GM23248 (cell line): Measurements from ENCODE around the gene CTNNA3. TPM values are rescaled to one million over a fixed set of nuclear protein-coding genes. Genes with fewer than 3 reads are reported as not detected.
A peak's percentile ranks its signal among the peaks of the same experiment; 100 is the strongest.

Source experiments
- DNase-seq: peaks from one replicate; pipeline ENCODE4 v3.0.0-alpha.2; 2015
- H2AFZ ChIP-seq: fragments of 200-600 bp; sonication (generic); 2 replicates; pipeline ENCODE4 v1.6.1; 2016; ENCODE audit warnings: antibody characterized with exemption
- H3F3A ChIP-seq: fragments of 200-600 bp; sonication (generic); 2 replicates; pipeline ENCODE4 v1.6.1; 2016; ENCODE audit warnings: mild to moderate bottlenecking, antibody characterized with exemption, mixed run types; ENCODE audit not compliant: insufficient read depth
- H3K27ac ChIP-seq: fragments of 200-600 bp; sonication (generic); 2 replicates; pipeline ENCODE4 v1.5.1; 2016; ENCODE audit warnings: mild to moderate bottlenecking
- H3K27me3 ChIP-seq: fragments of 200-600 bp; sonication (generic); replicated peaks from 2 replicates; pipeline ENCODE4 v1.6.1; 2016; ENCODE audit warnings: mild to moderate bottlenecking; ENCODE audit not compliant: insufficient read depth
- H3K36me3 ChIP-seq: fragments of 200-600 bp; sonication (generic); 2 replicates; pipeline ENCODE4 v1.6.1; 2016; ENCODE audit warnings: low read depth, mild to moderate bottlenecking
- H3K4me1 ChIP-seq: fragments of 200-600 bp; sonication (generic); 2 replicates; pipeline ENCODE4 v1.6.1; 2016; ENCODE audit warnings: mild to moderate bottlenecking; ENCODE audit not compliant: insufficient read depth
- H3K4me2 ChIP-seq: fragments of 200-600 bp; sonication (generic); one replicate; pipeline ENCODE4 v1.6.1; 2016; ENCODE audit warnings: mild to moderate bottlenecking; ENCODE audit not compliant: unreplicated experiment
- H3K4me3 ChIP-seq: fragments of 200-600 bp; sonication (generic); 2 replicates; pipeline ENCODE4 v1.5.1; 2016; ENCODE audit warnings: mild to moderate bottlenecking
- H3K79me2 ChIP-seq: fragments of 200-600 bp; sonication (generic); 2 replicates; pipeline ENCODE4 v1.6.1; 2016; ENCODE audit warnings: mild to moderate bottlenecking; ENCODE audit not compliant: insufficient read depth
- H3K9ac ChIP-seq: fragments of 200-600 bp; sonication (generic); 2 replicates; pipeline ENCODE4 v1.6.1; 2016; ENCODE audit warnings: mild to moderate bottlenecking
- H3K9me2 ChIP-seq: fragments of 200-600 bp; sonication (generic); 2 replicates; pipeline ENCODE4 v1.6.1; 2016; ENCODE audit warnings: mixed run types, mild to moderate bottlenecking, moderate library complexity; ENCODE audit not compliant: insufficient read depth
- H3K9me3 ChIP-seq: fragments of 200-600 bp; sonication (generic); one replicate; pipeline ENCODE4 v1.6.1; 2017; ENCODE audit warnings: low read depth
- H4K20me1 ChIP-seq: fragments of 200-600 bp; sonication (generic); 2 replicates; pipeline ENCODE4 v1.6.0; 2016; ENCODE audit not compliant: insufficient read depth
- EZH2 ChIP-seq: fragments of 200-600 bp; sonication (generic); IDR thresholded peaks from 2 replicates; pipeline ENCODE4 v1.6.1; 2018; ENCODE audit warnings: antibody characterized with exemption, mild to moderate bottlenecking; ENCODE audit not compliant: insufficient read depth, poor library complexity, severe bottlenecking
- EZH2phosphoT487 ChIP-seq: fragments of 200-600 bp; sonication (generic); IDR thresholded peaks from 2 replicates; pipeline ENCODE4 v1.6.1; 2018; ENCODE audit warnings: antibody characterized with exemption, moderate library complexity, mild to moderate bottlenecking, low read depth; ENCODE audit not compliant: insufficient read depth
- WGBS, 2 experiments: methylation state at CpG; one replicate each; pipeline ENCODE4 v1.1.6; 2015 to 2017; ENCODE audit warnings: low lambda C conversion rate in 2 of 2, low coverage in 1 of 2; ENCODE audit errors: missing lambda C conversion rate in 2 of 2; 5-methylcytosine and 5-hydroxymethylcytosine counted together
- in situ Hi-C: fragments of 300-500 bp; cut with MboI; formaldehyde crosslinking; loops from 2 replicates; pipeline ENCODE4 v1.15.0; 2020
- polyA plus RNA-seq: library from polyadenylated mRNA; unstranded; fragments of >200 nt; fragmentation: Nextera tagmentation; extraction: Ambion mirVana; gene quantifications from 2 replicates; pipeline ENCODE4 v1.2.1, GENCODE V29; 2016
- total RNA-seq: library from RNA; depleted of rRNA; stranded (reverse); fragments of >200 nt; shearing (Covaris generic); gene quantifications from 2 replicates; pipeline ENCODE4 v1.2.3, GENCODE V29; 2014

Gene CTNNA3
- total and polyA plus RNA-seq, 2 experiments from 2014 or later: not detected

- DNase-seq: no peak
- WGBS, 2 experiments: 52 to 55% methylated on average over 2 of the region's 2 CpGs
- Histone ChIP-seq H3K9ac (no peak overlapping the region), H3K4me2 (no peak overlapping the region), H3K27ac (no peak overlapping the region), H3K79me2 (no peaks in the 10 kb centered on the region), H3K4me3 (no peak overlapping the region), H3K36me3 (no peaks in the 10 kb centered on the region), H2AFZ (no peak overlapping the region), H3F3A (no peaks in the 10 kb centered on the region), H3K27me3 (no peaks in the 10 kb centered on the region), H3K9me3 (no peaks in the 10 kb centered on the region), H3K9me2 (no peaks in the 10 kb centered on the region), H4K20me1 (no peaks in the 10 kb centered on the region), H3K4me1 (no peaks in the 10 kb centered on the region)
- TF ChIP-seq EZH2phosphoT487: no peak
- TF ChIP-seq EZH2: no peak
- in situ Hi-C loops: no loop called here
These were observed 1513.0 kb downstream of the CTNNA3 start for GRCh38 chr10:66183028-66183427.

GRCh38 chr10:66180581-66181318 is 1515.2 kb downstream of the CTNNA3 start:
- in situ Hi-C loops: no loop called here
- WGBS, 2 experiments: 45 to 47% methylated on average over 5 of the region's 5 CpGs
- no peak overlapping the region for H3K9ac ChIP-seq
- no peaks in the 10 kb centered on the region for H3K27me3 ChIP-seq
- no peaks in the 10 kb centered on the region for H3K9me3 ChIP-seq
- peak; percentile 64 for DNase-seq
- no peaks in the 10 kb centered on the region for H3K79me2 ChIP-seq
- no peaks in the 10 kb centered on the region for H3K4me1 ChIP-seq
- peak overlapping the region; percentile 69 for H2AFZ ChIP-seq
- no peaks in the 10 kb centered on the region for H4K20me1 ChIP-seq
- H3K4me3 ChIP-seq: no peak overlapping the region
- H3F3A ChIP-seq: no peaks in the 10 kb centered on the region
- no peaks in the 10 kb centered on the region for H3K9me2 ChIP-seq
- no peaks in the 10 kb centered on the region for H3K36me3 ChIP-seq
- H3K27ac ChIP-seq: no peak overlapping the region
- H3K4me2 ChIP-seq: no peak overlapping the region
- no peak for TF ChIP-seq EZH2
- TF ChIP-seq EZH2phosphoT487: no peak

GRCh38 chr10:66180021-66180420 is 1516.0 kb downstream of the CTNNA3 start:
- TF ChIP-seq EZH2: no peak
- TF ChIP-seq EZH2phosphoT487: no peak
- DNase-seq: no peak
- Histone ChIP-seq H3K79me2 (no peaks in the 10 kb centered on the region), H3K36me3 (no peaks in the 10 kb centered on the region), H3K27ac (no peak overlapping the region), H3K9ac (no peak overlapping the region), H3K27me3 (no peaks in the 10 kb centered on the region), H3F3A (no peaks in the 10 kb centered on the region), H3K4me2 (no peak overlapping the region), H3K9me3 (no peaks in the 10 kb centered on the region), H3K4me3 (no peak overlapping the region), H2AFZ (peak overlapping the region; percentile 69), H3K9me2 (no peaks in the 10 kb centered on the region), H3K4me1 (no peaks in the 10 kb centered on the region), H4K20me1 (no peaks in the 10 kb centered on the region)
- in situ Hi-C loops: no loop called here
- 37 to 42% methylated on average over 3 of the region's 3 CpGs for WGBS, 2 experiments

- Histone ChIP-seq H3K4me2 (no peak overlapping the region), H3K27me3 (no peaks in the 10 kb centered on the region), H3K27ac (no peak overlapping the region), H3K79me2 (no peaks in the 10 kb centered on the region), H3K4me1 (no peaks in the 10 kb centered on the region), H3K4me3 (no peak overlapping the region), H3K9me2 (no peaks in the 10 kb centered on the region), H3K9me3 (no peaks in the 10 kb centered on the region), H3K9ac (no peak overlapping the region), H3K36me3 (no peaks in the 10 kb centered on the region), H3F3A (no peaks in the 10 kb centered on the region), H2AFZ (no peak overlapping the region), H4K20me1 (no peaks in the 10 kb centered on the region)
- WGBS, 2 experiments: 47 to 50% methylated on average over 5 of the region's 5 CpGs
- in situ Hi-C loops: no loop called here
- no peak for TF ChIP-seq EZH2phosphoT487
- no peak for TF ChIP-seq EZH2
- peak; percentile 6 for DNase-seq
These were observed 1519.2 kb downstream of the CTNNA3 start for GRCh38 chr10:66176772-66177171.

- in situ Hi-C loops: no loop called here
- H3K9me3 ChIP-seq: no peaks in the 10 kb centered on the region
- no peaks in the 10 kb centered on the region for H3F3A ChIP-seq
- no peaks in the 10 kb centered on the region for H3K36me3 ChIP-seq
- no peak overlapping the region for H3K4me3 ChIP-seq
- no peak overlapping the region for H2AFZ ChIP-seq
- 67 to 75% methylated on average over 1 of the region's 1 CpG for WGBS, 2 experiments
- no peak overlapping the region for H3K9ac ChIP-seq
- H4K20me1 ChIP-seq: no peaks in the 10 kb centered on the region
- no peak overlapping the region for H3K27ac ChIP-seq
- no peak overlapping the region for H3K4me2 ChIP-seq
- H3K79me2 ChIP-seq: no peaks in the 10 kb centered on the region
- H3K4me1 ChIP-seq: no peaks in the 10 kb centered on the region
- no peaks in the 10 kb centered on the region for H3K27me3 ChIP-seq
- TF ChIP-seq EZH2 (no peak), EZH2phosphoT487 (no peak)
- no peak for DNase-seq
- no peaks in the 10 kb centered on the region for H3K9me2 ChIP-seq
These were observed 1528.2 kb downstream of the CTNNA3 start for GRCh38 chr10:66167816-66168215.
